ENCODE data around the gene ASH1L. TPM values are rescaled to one million over a fixed set of nuclear protein-coding genes. Genes with fewer than 3 reads are reported as not detected.
A peak's percentile ranks its signal among the peaks of the same experiment; 100 is the strongest.
"Not testable (repeated sequence)": the region's sequence is repeated elsewhere in the genome, so short reads cannot be mapped to it uniquely, and the experiment has no call there.

Gene ASH1L
- polyA plus RNA-seq, 6 donors from 2014 or later: 6.4 to 51.8 (median 23.4) TPM

- no peaks in the 10 kb centered on the region for H3K9me3 Mint-ChIP-seq
- no peaks in the 10 kb centered on the region for H3K27me3 Mint-ChIP-seq
- peaks cover 6 to 9% of the 10 kb centered on the region in 2 donors for H3K36me3 Mint-ChIP-seq
- peaks cover 0 to 8% (median 6%) of the 10 kb centered on the region in 3 donors for H3K4me1 Mint-ChIP-seq
- DNase-seq (no peak), ATAC-seq (ENCODE audit: low read depth in 2 of 2) (no peak)
- H3K27ac Mint-ChIP-seq: no peak overlapping the region
- no peak overlapping the region for H3K4me3 Mint-ChIP-seq
Measured at GRCh38 chr1:155454096-155454495, 108.5 kb downstream of the ASH1L start.

DNA sequence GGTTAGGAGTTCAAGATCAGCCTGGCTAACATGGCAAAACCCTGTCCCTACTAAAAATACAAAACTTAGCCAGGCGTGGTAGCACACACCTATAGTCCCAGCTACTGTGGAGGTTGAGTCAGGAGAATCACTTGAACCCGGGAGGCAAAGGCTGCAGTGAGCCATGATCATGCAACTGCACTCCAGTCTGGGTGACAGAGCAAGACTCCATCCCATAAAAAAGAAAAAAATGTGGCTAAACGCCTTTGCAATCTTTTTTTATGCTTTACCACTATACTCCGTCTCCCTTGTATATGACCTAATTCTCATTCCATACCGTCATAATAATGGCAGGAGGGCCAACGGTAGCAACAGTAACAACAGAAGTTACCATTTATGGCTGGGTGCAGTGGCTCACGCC lies 109.5 kb downstream of the ASH1L start:
- H3K4me1 Mint-ChIP-seq: peaks cover 0 to 11% (median 8%) of the 10 kb centered on the region in 3 donors
- no peak for DNase-seq
- ATAC-seq (ENCODE audit: low read depth in 2 of 2): no peak
- no peaks in the 10 kb centered on the region for H3K9me3 Mint-ChIP-seq
- no peak overlapping the region for H3K4me3 Mint-ChIP-seq
- no peaks in the 10 kb centered on the region for H3K27me3 Mint-ChIP-seq
- H3K27ac Mint-ChIP-seq: peak overlapping the region in 2 of 6 donors; percentile 56 to 77
- H3K36me3 Mint-ChIP-seq: peaks cover 6 to 9% of the 10 kb centered on the region in 2 donors

- DNase-seq: no peak
- H3K4me1 Mint-ChIP-seq: peaks cover 0 to 12% (median under 1%) of the 10 kb centered on the region in 3 donors
- no peak overlapping the region for H3K27ac Mint-ChIP-seq
- peaks cover 0 to 9% of the 10 kb centered on the region in 2 donors for H3K36me3 Mint-ChIP-seq
- ATAC-seq (ENCODE audit: low read depth in 2 of 2): no peak
- H3K4me3 Mint-ChIP-seq: no peak overlapping the region
- H3K9me3 Mint-ChIP-seq: no peaks in the 10 kb centered on the region
- H3K27me3 Mint-ChIP-seq: no peaks in the 10 kb centered on the region
Measured at GRCh38 chr1:155451199-155451598, 111.4 kb downstream of the ASH1L start.

DNA sequence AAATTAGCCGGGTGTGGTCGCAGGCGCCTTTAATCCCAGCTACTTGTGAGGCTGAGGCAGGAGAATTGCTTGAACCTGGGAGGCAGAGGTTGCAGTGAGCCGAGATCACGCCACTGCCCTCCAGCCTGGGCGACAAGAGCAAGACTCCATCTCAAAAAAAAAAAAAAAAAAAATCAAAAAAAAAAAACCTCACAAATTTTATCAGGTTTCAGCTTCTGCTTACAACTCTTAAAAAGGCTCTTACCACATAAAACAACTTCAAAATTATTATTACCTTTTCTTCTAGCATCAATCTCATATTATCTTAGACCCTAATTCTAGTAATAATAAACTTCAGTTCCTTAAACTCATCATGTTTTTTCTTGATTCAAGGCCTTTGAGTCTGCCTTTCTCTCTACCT lies 120.2 kb downstream of the ASH1L start:
- H3K27ac Mint-ChIP-seq: peak overlapping the region in 3 of 6 donors; percentile 21 to 80 (median 58)
- H3K9me3 Mint-ChIP-seq; DNase-seq; H3K4me3 Mint-ChIP-seq; H3K4me1 Mint-ChIP-seq; ATAC-seq (ENCODE audit: low read depth in 2 of 2); H3K27me3 Mint-ChIP-seq: not testable (repeated sequence)
- peaks cover 8 to 17% of the 10 kb centered on the region in 2 donors for H3K36me3 Mint-ChIP-seq

DNA sequence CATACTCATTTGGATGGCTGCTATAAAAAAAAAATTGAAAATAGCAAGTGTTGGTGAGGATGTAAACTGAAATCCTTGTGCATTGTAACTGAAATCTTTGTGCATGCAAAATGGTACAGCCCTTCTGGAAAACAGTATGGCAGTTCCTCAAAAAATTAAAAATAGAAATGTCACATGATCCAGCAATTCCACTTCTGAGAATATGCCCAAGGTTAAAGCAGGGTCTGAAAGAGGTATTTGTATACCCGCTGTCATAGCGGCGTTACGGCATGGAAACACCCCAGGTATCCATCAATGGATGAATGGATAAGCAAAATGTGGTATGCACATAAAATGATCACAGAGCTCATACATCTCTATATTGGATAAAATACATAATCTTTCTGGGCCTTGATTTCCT lies 125.2 kb downstream of the ASH1L start:
- DNase-seq (no peak), ATAC-seq (ENCODE audit: low read depth in 2 of 2) (no peak)
- no peaks in the 10 kb centered on the region for H3K9me3 Mint-ChIP-seq
- H3K27ac Mint-ChIP-seq: peak overlapping the region in 1 of 6 donors; percentile 88
- peaks cover 8 to 17% of the 10 kb centered on the region in 2 donors for H3K36me3 Mint-ChIP-seq
- H3K4me1 Mint-ChIP-seq: peaks cover 0 to 4% (median 3%) of the 10 kb centered on the region in 3 donors
- H3K4me3 Mint-ChIP-seq: no peak overlapping the region
- no peaks in the 10 kb centered on the region for H3K27me3 Mint-ChIP-seq

- not testable (repeated sequence) for H3K27me3 Mint-ChIP-seq; DNase-seq; H3K9me3 Mint-ChIP-seq; ATAC-seq (ENCODE audit: low read depth in 2 of 2); H3K4me3 Mint-ChIP-seq; H3K4me1 Mint-ChIP-seq; H3K27ac Mint-ChIP-seq
- peaks cover 8 to 16% of the 10 kb centered on the region in 2 donors for H3K36me3 Mint-ChIP-seq
Measured at GRCh38 chr1:155433831-155434389, 128.7 kb downstream of the ASH1L start.

DNA sequence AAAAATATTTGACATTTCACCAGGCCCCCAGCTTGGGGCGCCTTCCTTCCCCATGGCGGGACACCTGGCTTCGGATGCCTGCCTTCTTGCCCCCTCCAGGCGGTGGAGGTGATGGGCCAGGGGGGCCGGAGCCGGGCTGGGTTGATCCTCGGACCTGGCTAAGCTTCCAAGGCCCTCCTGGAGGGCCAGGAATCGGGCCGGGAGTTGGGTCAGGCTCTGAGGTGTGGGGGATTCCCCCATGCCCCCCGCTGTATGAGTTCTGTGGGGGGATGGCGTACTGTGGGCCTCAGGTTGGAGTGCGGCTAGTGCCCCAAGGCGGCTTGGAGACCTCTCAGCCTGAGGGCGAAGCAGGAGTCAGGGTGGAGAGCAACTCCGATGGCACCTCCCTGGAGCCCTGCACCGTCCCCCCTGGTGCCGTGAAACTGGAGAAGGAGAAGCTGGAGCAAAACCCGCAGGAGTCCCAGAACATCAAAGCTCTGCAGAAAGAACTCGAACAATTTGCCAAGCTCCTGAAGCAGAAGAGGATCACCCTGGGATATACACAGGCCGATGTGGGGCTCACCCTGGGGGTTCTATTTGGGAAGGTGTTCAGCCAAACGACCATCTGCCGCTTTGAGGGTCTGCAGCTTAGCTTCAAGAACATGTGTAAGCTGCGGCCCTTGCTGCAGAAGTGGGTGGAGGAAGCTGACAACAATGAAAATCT lies 129.3 kb downstream of the ASH1L start:
- not testable (repeated sequence) for H3K36me3 Mint-ChIP-seq; H3K4me3 Mint-ChIP-seq; ATAC-seq (ENCODE audit: low read depth in 2 of 2); DNase-seq; H3K9me3 Mint-ChIP-seq; H3K27me3 Mint-ChIP-seq; H3K4me1 Mint-ChIP-seq
- H3K27ac Mint-ChIP-seq: peak overlapping the region in 1 of 6 donors; percentile 7

DNA sequence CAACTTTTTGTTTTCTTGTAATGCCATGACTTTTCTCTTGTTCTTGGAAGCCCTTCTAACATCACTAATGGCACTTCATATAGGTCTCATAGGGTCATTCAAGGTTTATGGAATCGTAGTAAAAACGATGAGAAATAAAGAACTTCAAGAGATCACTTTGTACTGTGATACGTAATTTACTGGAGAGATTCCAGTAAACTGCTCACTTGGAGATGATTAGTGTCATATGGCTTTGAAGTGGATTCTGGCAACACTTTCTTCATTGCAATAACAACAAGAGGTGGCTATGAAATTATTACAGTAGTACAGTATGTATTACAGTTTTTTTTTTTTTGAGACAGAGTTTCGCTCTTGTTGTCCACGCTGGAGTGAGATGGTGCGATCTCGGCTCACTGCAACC lies 138.5 kb downstream of the ASH1L start:
- Mint-ChIP-seq H3K27me3 (no peaks in the 10 kb centered on the region), H3K27ac (no peak overlapping the region), H3K9me3 (no peaks in the 10 kb centered on the region), H3K4me1 (peaks cover 0 to 7% (median 3%) of the 10 kb centered on the region in 3 donors), H3K36me3 (peaks cover 0 to 6% of the 10 kb centered on the region in 2 donors), H3K4me3 (no peak overlapping the region)
- DNase-seq: no peak
- no peak for ATAC-seq (ENCODE audit: low read depth in 2 of 2)

- no peak for ATAC-seq (ENCODE audit: low read depth in 2 of 2)
- H3K27ac Mint-ChIP-seq: no peak overlapping the region
- H3K27me3 Mint-ChIP-seq: no peaks in the 10 kb centered on the region
- no peaks in the 10 kb centered on the region for H3K9me3 Mint-ChIP-seq
- H3K36me3 Mint-ChIP-seq: peaks cover 0 to 6% of the 10 kb centered on the region in 2 donors
- H3K4me3 Mint-ChIP-seq: no peak overlapping the region
- H3K4me1 Mint-ChIP-seq: peaks cover 0 to 7% (median 5%) of the 10 kb centered on the region in 3 donors
- DNase-seq: no peak
Measured at GRCh38 chr1:155420788-155421187, 141.8 kb downstream of the ASH1L start.

GRCh38 chr1:155411840-155412239 lies 150.8 kb downstream of the ASH1L start:
- ATAC-seq (ENCODE audit: low read depth in 2 of 2); H3K36me3 Mint-ChIP-seq; H3K27me3 Mint-ChIP-seq: not testable (repeated sequence)

GRCh38 chr1:155410931-155411330 lies 151.7 kb downstream of the ASH1L start:
- peaks cover 3 to 16% (median 14%) of the 10 kb centered on the region in 3 donors for H3K4me1 Mint-ChIP-seq
- no peaks in the 10 kb centered on the region for H3K36me3 Mint-ChIP-seq
- no peak overlapping the region for H3K27ac Mint-ChIP-seq
- ATAC-seq (ENCODE audit: low read depth in 2 of 2): no peak
- no peak overlapping the region for H3K4me3 Mint-ChIP-seq
- no peaks in the 10 kb centered on the region for H3K9me3 Mint-ChIP-seq
- no peak for DNase-seq
- H3K27me3 Mint-ChIP-seq: no peaks in the 10 kb centered on the region

More at GRCh38 chr1:155411840-155412239, 150.8 kb downstream of the ASH1L start:
- H3K4me1 Mint-ChIP-seq, H3K9me3 Mint-ChIP-seq, DNase-seq, H3K4me3 Mint-ChIP-seq: not testable (repeated sequence)
- peak overlapping the region in 1 of 6 donors; percentile 65 for H3K27ac Mint-ChIP-seq

DNA sequence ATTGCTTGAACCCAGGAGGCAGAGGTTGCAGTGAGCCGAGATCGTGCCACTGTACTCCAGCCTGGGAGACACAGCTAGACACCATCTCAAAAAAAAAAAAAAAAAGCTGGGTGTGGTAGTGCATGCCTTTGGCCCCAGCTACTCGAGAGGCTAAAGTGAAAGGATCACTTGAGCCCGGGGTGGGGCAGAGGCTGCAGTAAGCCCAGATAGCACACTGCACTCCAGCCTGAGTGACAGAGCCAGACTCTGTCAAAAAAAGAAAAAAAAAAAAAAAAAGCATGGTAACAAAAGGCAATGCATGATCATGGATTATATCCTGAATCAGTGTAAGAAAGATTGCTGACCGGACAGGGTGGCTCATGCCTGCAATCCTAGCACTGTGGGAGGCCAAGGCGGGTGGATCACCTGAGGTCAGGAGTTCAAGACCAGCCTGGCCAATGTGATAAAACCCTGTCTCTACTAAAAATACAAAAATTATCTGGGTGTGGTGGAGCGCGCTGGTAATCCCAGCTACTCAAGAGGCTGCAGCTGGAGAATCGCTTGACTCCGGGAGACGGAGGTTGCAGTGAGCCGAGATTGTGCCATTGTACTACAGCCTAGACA lies 165.6 kb downstream of the ASH1L start:
- DNase-seq (no peak), ATAC-seq (ENCODE audit: low read depth in 2 of 2) (no peak)
- no peaks in the 10 kb centered on the region for H3K27me3 Mint-ChIP-seq
- no peaks in the 10 kb centered on the region for H3K9me3 Mint-ChIP-seq
- H3K4me1 Mint-ChIP-seq: no peaks in the 10 kb centered on the region
- H3K4me3 Mint-ChIP-seq: no peak overlapping the region
- peak overlapping the region in 2 of 6 donors; percentile 21 to 37 for H3K27ac Mint-ChIP-seq
- peaks cover 5 to 12% of the 10 kb centered on the region in 2 donors for H3K36me3 Mint-ChIP-seq

- Mint-ChIP-seq H3K36me3 (peaks cover 10 to 20% of the 10 kb centered on the region in 2 donors), H3K4me3 (no peak overlapping the region), H3K4me1 (no peaks in the 10 kb centered on the region), H3K9me3 (no peaks in the 10 kb centered on the region), H3K27ac (no peak overlapping the region), H3K27me3 (no peaks in the 10 kb centered on the region)
- DNase-seq: no peak
- ATAC-seq (ENCODE audit: low read depth in 2 of 2): no peak
Measured at GRCh38 chr1:155392898-155393411, 169.6 kb downstream of the ASH1L start.

DNA sequence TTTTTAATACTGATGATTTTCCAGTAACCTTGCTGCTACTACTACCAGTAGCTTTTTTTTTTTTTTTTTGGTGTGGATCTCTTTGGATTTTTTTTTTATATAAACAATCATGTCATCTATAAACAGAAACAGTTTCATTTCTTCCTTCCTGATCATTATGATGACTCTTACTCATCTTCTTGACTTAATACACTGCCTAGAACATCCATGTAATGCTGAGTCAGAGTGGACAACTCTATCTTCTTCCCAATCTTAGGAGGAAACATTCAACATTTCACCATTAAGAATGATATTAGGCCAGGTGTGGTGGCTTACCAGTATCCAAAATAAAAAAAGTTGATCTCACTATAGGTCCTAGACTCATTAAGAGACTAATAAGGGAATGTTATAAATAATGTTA lies 172.8 kb downstream of the ASH1L start:
- ATAC-seq (ENCODE audit: low read depth in 2 of 2) (no peak), DNase-seq (no peak)
- H3K27ac Mint-ChIP-seq: peak overlapping the region in 1 of 6 donors; percentile 36
- no peaks in the 10 kb centered on the region for H3K4me1 Mint-ChIP-seq
- H3K36me3 Mint-ChIP-seq: peaks cover 10 to 20% of the 10 kb centered on the region in 2 donors
- no peak overlapping the region for H3K4me3 Mint-ChIP-seq
- H3K27me3 Mint-ChIP-seq: no peaks in the 10 kb centered on the region
- H3K9me3 Mint-ChIP-seq: no peaks in the 10 kb centered on the region
